H9 (cell line): Measurements from ENCODE around the gene OR52N2. TPM values are rescaled to one million over a fixed set of nuclear protein-coding genes. Genes with fewer than 3 reads are reported as not detected.

Experiments used
- DNase-seq: peaks from one replicate; pipeline ENCODE4 v3.0.0-alpha.2; 2017
- H2AFZ ChIP-seq: one replicate; pipeline ENCODE4 v1.6.1; 2013; ENCODE audit warnings: mild to moderate bottlenecking, low read length, control low read depth, moderate library complexity
- H2AK5ac ChIP-seq: 2 replicates; pipeline ENCODE4 v1.6.1; 2013; ENCODE audit warnings: low read length, control low read depth, mixed read lengths; ENCODE audit not compliant: insufficient read length
- H2BK120ac ChIP-seq: one replicate; pipeline ENCODE4 v1.6.1; 2013; ENCODE audit warnings: low read depth, mild to moderate bottlenecking, low read length, control low read depth, inconsistent platforms; ENCODE audit not compliant: poor library complexity, severe bottlenecking
- H2BK12ac ChIP-seq: 2 replicates; pipeline ENCODE4 v1.6.1; 2013; ENCODE audit warnings: low read length, control low read depth, mixed read lengths, low read depth; ENCODE audit not compliant: insufficient read length
- H2BK15ac ChIP-seq: 2 replicates; pipeline ENCODE4 v1.6.1; 2013; ENCODE audit warnings: low read depth, low read length, control low read depth
- H2BK20ac ChIP-seq: one replicate; pipeline ENCODE4 v1.6.1; 2013; ENCODE audit warnings: low read depth, mild to moderate bottlenecking, low read length, control low read depth, inconsistent platforms; ENCODE audit not compliant: poor library complexity, severe bottlenecking
- H2BK5ac ChIP-seq: 2 replicates; pipeline ENCODE4 v1.6.1; 2013; ENCODE audit warnings: low read length, control low read depth, mixed read lengths; ENCODE audit not compliant: insufficient read length
- H3K14ac ChIP-seq: 2 replicates; pipeline ENCODE4 v1.6.1; 2013; ENCODE audit warnings: low read length, control low read depth; ENCODE audit not compliant: insufficient read depth
- H3K18ac ChIP-seq: 2 replicates; pipeline ENCODE4 v1.6.1; 2013; ENCODE audit warnings: low read depth, mild to moderate bottlenecking, mixed read lengths, low read length, control low read depth; ENCODE audit not compliant: insufficient read length
- H3K23ac ChIP-seq: 2 replicates; pipeline ENCODE4 v1.6.1; 2013; ENCODE audit warnings: low read length, control low read depth, mixed read lengths, low read depth; ENCODE audit not compliant: insufficient read length
- H3K23me2 ChIP-seq: 2 replicates; pipeline ENCODE4 v1.6.1; 2013; ENCODE audit warnings: low read depth, mild to moderate bottlenecking, mixed read lengths, low read length, control low read depth; ENCODE audit not compliant: insufficient read length, poor library complexity, severe bottlenecking
- H3K27ac ChIP-seq: 2 replicates; pipeline ENCODE4 v1.5.1; 2013; ENCODE audit warnings: low read length, control low read depth, mixed read lengths, low read depth; ENCODE audit not compliant: insufficient read length
- H3K27me3 ChIP-seq: 2 replicates; pipeline ENCODE4 v1.6.1; 2013; ENCODE audit warnings: low read length, control low read depth, inconsistent platforms; ENCODE audit not compliant: insufficient read depth
- H3K4ac ChIP-seq: 2 replicates; pipeline ENCODE4 v1.6.1; 2013; ENCODE audit warnings: low read depth, mild to moderate bottlenecking, control low read depth, inconsistent platforms, low read length, moderate library complexity
- H3K4me1 ChIP-seq: 2 replicates; pipeline ENCODE4 v1.6.1; 2013; ENCODE audit warnings: low read length, control low read depth, inconsistent platforms; ENCODE audit not compliant: insufficient read depth
- H3K4me2 ChIP-seq: 2 replicates; pipeline ENCODE4 v1.6.1; 2013; ENCODE audit warnings: low read length, control low read depth, mixed read lengths; ENCODE audit not compliant: insufficient read length, insufficient read depth
- H3K56ac ChIP-seq: 2 replicates; pipeline ENCODE4 v1.6.1; 2013; ENCODE audit warnings: low read depth, mild to moderate bottlenecking, mixed read lengths, low read length, control low read depth; ENCODE audit not compliant: insufficient read length
- H3K79me1 ChIP-seq: 2 replicates; pipeline ENCODE4 v1.6.1; 2013; ENCODE audit warnings: low read depth, mild to moderate bottlenecking, moderate library complexity, low read length, control low read depth, inconsistent platforms; ENCODE audit not compliant: insufficient read depth, poor library complexity, severe bottlenecking
- H3K79me2 ChIP-seq: 2 replicates; pipeline ENCODE4 v1.6.1; 2013; ENCODE audit warnings: low read length, control low read depth, inconsistent platforms; ENCODE audit not compliant: insufficient read depth
- H3K9ac ChIP-seq: 2 replicates; pipeline ENCODE4 v1.6.1; 2013; ENCODE audit warnings: low read length, control low read depth, mixed read lengths; ENCODE audit not compliant: insufficient read length; ENCODE audit errors: extremely low read depth
- H3K9me3 ChIP-seq: one replicate; pipeline ENCODE4 v1.6.1; 2013; ENCODE audit warnings: low read depth, low read length, inconsistent platforms; ENCODE audit not compliant: control insufficient read depth
- H3T11ph ChIP-seq: one replicate; pipeline ENCODE4 v1.6.1; 2013; ENCODE audit warnings: mild to moderate bottlenecking, low read length, control low read depth, inconsistent platforms
- H4K20me1 ChIP-seq: one replicate; pipeline ENCODE4 v1.6.1; 2013; ENCODE audit not compliant: control insufficient read depth, insufficient read length, insufficient read depth
- H4K5ac ChIP-seq: 2 replicates; pipeline ENCODE4 v1.6.1; 2013; ENCODE audit warnings: low read depth, mild to moderate bottlenecking, mixed read lengths, low read length, control low read depth; ENCODE audit not compliant: insufficient read length
- H4K8ac ChIP-seq: replicated peaks from 2 replicates; pipeline ENCODE4 v1.6.1; 2013; ENCODE audit warnings: low read length, control low read depth, mixed read lengths, low read depth; ENCODE audit not compliant: insufficient read length
- H4K91ac ChIP-seq: 2 replicates; pipeline ENCODE4 v1.6.1; 2013; ENCODE audit warnings: low read depth, mild to moderate bottlenecking, moderate library complexity, mixed read lengths, low read length, control low read depth; ENCODE audit not compliant: insufficient read length
- H3K27ac Mint-ChIP-seq, 3 experiments: 2 replicates in 2 of 3; 3 replicates in 1 of 3; pipeline ENCODE4 v1.8.0; 2020 to 2021; ENCODE audit warnings: mixed read lengths in 3 of 3, mild to moderate bottlenecking in 1 of 3, moderate library complexity in 1 of 3
- H3K27me3 Mint-ChIP-seq: 2 replicates; pipeline ENCODE4 v1.8.0; 2021; ENCODE audit warnings: low read depth, mild to moderate bottlenecking, moderate library complexity, mixed read lengths
- H3K36me3 Mint-ChIP-seq, 3 experiments: 2 replicates in 2 of 3; 3 replicates in 1 of 3; pipeline ENCODE4 v1.8.0; 2020 to 2021; ENCODE audit warnings: low read depth in 3 of 3, mixed read lengths in 3 of 3; ENCODE audit not compliant: insufficient read depth in 1 of 3
- H3K4me1 Mint-ChIP-seq, 2 experiments: 2 replicates each; pipeline ENCODE4 v1.8.0; 2020; ENCODE audit warnings: mixed read lengths in 2 of 2
- H3K4me3 Mint-ChIP-seq, 2 experiments: 2 replicates in 1 of 2; 3 replicates in 1 of 2; pipeline ENCODE4 v1.8.0; 2020 to 2021; ENCODE audit warnings: mild to moderate bottlenecking in 2 of 2, mixed read lengths in 2 of 2, moderate library complexity in 1 of 2
- H3K9me3 Mint-ChIP-seq, 2 experiments: 2 replicates in 1 of 2; 3 replicates in 1 of 2; pipeline ENCODE4 v1.8.0; 2020; ENCODE audit warnings: mild to moderate bottlenecking in 2 of 2, mixed read lengths in 2 of 2, moderate library complexity in 1 of 2
- CTCF ChIP-seq: fragments of 200-600 bp; sonication (generic); conservative IDR thresholded peaks from 3 replicates; pipeline ENCODE4 v1.8.0; 2021; ENCODE audit warnings: antibody characterized with exemption, mild to moderate bottlenecking
- WGBS: extraction: QIAGEN DNeasy Blood & Tissue Kit; methylation state at CpG from one replicate; pipeline ENCODE4 v1.1.7; 2013; ENCODE audit warnings: missing lambda C conversion rate, low lambda C conversion rate, mixed read lengths; ENCODE audit not compliant: insufficient read length; ENCODE audit errors: extremely low coverage; 5-methylcytosine and 5-hydroxymethylcytosine counted together
- total RNA-seq: library from RNA; stranded (reverse); gene quantifications from 2 replicates; pipeline ENCODE4 v1.2.1, GENCODE V29; 2021

OR52N2 gene
- total RNA-seq, 1 experiment from 2014 or later = not detected

- H3K56ac ChIP-seq = no peak within 1 kb of the TSS
- H4K8ac ChIP-seq = no peak within 1 kb of the TSS
- H3K9ac ChIP-seq = no peak within 1 kb of the TSS
- no peak within 1 kb of the TSS for H3K18ac ChIP-seq
- H3K9me3 ChIP-seq = no peaks in the 10 kb centered on the region
- H2AK5ac ChIP-seq = no peak within 1 kb of the TSS
- H2BK12ac ChIP-seq = no peak within 1 kb of the TSS
- H3K14ac ChIP-seq = no peak within 1 kb of the TSS
- H2BK5ac ChIP-seq = no peak within 1 kb of the TSS
- no peaks in the 10 kb centered on the region for H3K23me2 ChIP-seq
- no peaks in the 10 kb centered on the region; the same call in 1 of the 2 replicates for H3K27me3 Mint-ChIP-seq
- H3K27ac Mint-ChIP-seq = no peak within 1 kb of the TSS; a peak in 1 of 7 replicates
- H2BK120ac ChIP-seq = no peak within 1 kb of the TSS
- no peak within 1 kb of the TSS for H3K4me2 ChIP-seq
- no peak within 1 kb of the TSS for H2AFZ ChIP-seq
- no peak within 1 kb of the TSS for H3K27ac ChIP-seq
- no peaks in the 10 kb centered on the region for H3K4me1 ChIP-seq
- no peak within 1 kb of the TSS for H3K4me3 Mint-ChIP-seq
- H3K4me1 Mint-ChIP-seq = no peaks in the 10 kb centered on the region
- no peaks in the 10 kb centered on the region for H4K20me1 ChIP-seq
- H3K79me1 ChIP-seq = no peaks in the 10 kb centered on the region
- H2BK15ac ChIP-seq = no peak within 1 kb of the TSS
- H3K9me3 Mint-ChIP-seq = peaks cover 3 to 4% of the 10 kb centered on the region in 2 experiments; a peak in 4 of 5 replicates
- WGBS = no CpG with 5 or more reads among the region's 3 CpGs
- no peaks in the 10 kb centered on the region for H3K79me2 ChIP-seq
- H4K91ac ChIP-seq = no peak within 1 kb of the TSS
- H3K36me3 Mint-ChIP-seq = no peaks in the 10 kb centered on the region
- no peak for TF ChIP-seq CTCF
- H2BK20ac ChIP-seq = no peak within 1 kb of the TSS
- no peaks in the 10 kb centered on the region for H3K27me3 ChIP-seq
- H4K5ac ChIP-seq = no peak within 1 kb of the TSS
- H3K23ac ChIP-seq = no peak within 1 kb of the TSS
- no peak within 1 kb of the TSS for H3T11ph ChIP-seq
- no peak within 1 kb of the TSS for H3K4ac ChIP-seq
- DNase-seq = no peak
Observed at GRCh38 chr11:5857590-5857989, 48.9 kb downstream of the OR52N2 start, which contains the start of gene OR52E8. Gene OR52E8, minus strand, starts transcription at chr11:5857690. Its CDS starts 0 bp downstream, at chr11:5857690.
